NCI-H1930 (cell line): Measurements from ENCODE around the gene HPSE2.

Experiments
- DNase-seq, 2 experiments: peaks; one replicate each; lab custom pipeline; 2025; lab: John Stamatoyannopoulos, UW

HPSE2 gene

DNA sequence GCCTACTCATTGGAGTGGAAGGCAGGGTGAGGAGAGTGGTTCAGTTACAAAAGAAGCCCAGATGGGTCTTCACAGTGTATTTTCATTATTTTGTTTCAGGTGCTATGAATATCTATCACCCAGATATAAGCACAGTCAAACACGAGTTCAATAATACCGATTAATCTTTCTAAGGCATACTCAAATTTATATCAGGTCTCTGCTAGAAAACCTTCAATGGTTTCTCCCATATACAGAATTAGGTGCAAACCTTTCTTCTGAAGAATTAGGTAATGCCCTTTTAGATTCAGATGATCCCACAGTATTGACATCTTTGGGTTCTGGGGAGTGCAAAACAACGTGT, 774.2 kb downstream of the HPSE2 start:
- no peak for DNase-seq

DNA sequence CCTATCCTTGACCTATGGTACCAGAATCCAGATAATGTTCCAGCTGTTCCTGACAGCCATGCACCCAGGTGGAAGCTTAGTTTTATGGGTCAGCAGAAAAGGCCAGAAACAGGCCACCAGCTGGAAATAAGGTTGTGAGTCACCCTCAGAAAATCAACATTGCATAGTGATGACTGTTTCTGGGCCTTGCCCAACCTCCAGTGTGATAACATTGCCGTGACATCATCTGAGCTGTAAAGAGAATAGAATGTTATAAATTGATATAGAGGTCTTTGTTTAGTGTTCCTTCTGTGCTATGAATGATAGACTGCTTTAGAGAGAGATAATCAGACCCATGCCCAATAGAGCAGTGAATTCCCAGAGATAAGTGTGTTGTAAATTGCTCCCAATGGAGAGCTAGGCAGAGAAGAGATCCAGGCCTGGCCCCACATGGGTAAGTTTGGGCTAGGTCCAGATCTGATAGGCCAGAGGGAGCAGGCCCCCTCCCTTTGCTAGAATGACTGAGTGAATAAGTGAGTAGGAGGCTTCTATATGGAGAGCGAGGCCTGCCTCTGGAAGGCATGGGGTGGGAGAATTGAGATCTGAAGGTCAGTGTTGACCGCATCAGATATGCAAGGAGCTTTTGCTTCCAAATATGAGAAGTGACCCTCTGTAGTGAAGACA, 774.7 kb downstream of the HPSE2 start:
- no peak for DNase-seq

DNA sequence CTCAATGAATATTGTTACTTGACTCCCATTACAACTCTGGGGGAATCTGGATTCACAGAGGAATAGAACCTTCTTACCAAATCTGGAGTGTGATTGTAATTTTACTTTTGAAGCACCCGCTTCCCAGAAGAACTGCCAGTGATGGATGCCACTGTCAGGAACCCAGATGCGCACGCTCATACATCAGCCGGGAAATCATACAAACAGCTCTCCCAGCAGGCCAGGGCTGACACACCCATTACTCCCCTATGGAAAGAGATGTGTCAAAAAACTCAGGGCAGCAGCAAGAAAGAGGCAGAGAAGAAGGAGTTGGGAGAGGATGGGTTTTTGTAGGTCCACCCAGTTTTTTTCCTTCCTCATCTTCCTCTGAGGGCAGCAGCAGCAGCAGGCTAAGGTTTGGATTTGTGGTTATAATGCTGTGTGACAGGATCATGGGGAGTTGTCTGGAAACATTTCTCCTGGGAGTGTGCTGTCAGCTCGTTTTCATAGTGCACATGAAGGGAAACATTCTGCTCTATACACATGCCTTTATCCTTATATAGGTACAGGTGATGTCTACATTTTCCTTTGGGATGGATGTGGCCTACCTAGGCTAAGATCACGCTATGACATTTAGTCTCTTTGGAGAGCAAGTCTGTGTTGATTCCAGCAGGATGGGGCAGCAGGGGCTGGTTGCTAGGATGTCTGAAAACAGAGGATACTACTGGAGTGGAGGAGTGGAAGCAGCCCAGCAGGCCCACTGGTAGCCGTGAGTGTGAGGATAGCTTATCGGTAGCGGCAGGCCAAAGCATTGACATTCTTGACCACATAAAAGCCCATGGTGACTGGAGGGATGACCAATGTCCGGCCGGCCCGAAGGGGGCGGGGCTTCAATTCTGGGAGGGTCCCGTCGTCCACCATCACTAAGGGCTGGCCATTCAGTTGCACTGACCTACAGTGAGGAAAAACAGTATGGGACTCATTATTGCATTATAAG, 776.6 kb downstream of the HPSE2 start:
- DNase-seq, result no peak

DNA sequence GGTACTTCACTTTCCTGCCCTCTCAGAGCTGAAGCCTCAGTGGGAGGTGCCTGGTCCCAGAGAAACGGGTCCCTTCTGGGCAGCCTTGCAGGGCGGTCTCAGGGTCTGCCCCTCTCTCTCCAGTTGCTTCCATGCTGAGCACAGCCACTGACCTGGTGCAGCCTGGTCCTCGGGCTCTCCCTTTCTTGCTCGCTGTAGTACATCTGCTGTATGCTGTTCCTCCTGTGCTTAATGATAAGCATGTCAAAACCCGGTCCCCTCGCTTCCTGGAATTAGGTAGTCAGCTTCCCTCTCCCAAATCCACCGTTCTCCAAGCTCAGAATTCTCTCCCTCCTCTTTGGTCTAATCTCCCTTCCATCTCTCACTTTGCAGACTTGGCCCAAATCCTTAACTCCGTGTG, 777.9 kb downstream of the HPSE2 start:
- DNase-seq, result no peak

DNA sequence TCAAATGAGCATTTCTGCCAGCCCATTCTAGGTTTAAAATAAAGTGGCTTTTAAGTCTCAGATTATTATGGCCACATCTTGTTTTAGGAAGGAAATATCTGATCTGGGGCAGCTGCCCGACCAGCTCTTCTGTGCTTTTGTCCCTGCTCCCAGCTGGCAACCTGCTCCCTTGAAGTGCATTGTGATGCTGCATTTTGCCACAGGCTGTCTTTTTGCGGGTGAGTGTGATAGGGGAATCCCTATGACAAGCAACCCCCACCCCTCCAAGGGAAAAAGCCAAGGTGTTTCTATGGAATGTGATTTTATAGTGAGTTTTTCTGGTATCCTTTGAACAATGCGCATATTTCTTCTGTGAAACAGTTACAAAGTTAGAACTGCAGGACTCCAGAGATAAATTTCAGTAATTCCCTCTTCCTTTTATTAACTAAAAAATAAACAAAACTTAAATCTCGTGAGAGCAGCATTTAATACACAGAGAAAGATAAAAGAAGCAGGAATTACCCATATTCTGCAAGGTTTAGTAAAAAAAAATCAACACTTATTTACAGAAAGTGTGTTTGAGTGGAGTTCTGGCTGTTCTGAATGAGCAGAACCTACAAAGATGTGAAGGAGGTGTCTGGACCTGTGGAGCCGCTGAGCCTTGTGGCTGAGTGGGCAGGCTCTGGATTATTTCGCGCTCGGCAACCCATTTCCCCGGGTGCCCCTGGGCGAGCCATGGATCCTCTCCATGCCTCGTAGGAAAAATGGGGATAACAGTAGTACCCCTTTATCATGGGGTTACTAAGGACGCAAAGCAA, 778.8 kb downstream of the HPSE2 start:
- DNase-seq, result no peak

DNA sequence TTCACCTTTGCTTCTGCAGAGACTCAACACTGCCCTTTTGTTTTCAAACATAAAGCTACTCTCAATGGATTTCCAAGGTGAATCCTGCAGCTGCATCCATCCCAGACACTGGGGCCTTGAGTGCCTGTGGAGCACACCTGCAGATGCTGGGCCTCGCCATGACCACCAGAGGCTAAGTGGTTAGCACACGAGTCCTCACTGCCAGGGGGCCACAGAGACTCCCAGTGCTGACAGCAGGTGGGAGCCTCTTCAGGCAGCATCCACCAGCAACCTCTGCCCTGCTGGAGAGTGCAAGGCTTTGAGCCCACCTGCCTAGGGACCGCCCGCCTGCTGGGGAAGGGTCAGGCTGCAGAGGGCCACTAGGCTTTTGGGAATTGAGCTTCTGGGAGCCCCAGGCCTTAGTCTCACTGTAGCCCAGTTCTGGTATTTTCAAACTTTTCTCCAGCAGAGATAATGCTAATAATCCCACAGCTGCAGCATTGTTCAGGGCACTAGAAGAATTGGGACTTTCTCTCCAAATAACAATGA, 779.5 kb downstream of the HPSE2 start:
- no peak for DNase-seq

DNA sequence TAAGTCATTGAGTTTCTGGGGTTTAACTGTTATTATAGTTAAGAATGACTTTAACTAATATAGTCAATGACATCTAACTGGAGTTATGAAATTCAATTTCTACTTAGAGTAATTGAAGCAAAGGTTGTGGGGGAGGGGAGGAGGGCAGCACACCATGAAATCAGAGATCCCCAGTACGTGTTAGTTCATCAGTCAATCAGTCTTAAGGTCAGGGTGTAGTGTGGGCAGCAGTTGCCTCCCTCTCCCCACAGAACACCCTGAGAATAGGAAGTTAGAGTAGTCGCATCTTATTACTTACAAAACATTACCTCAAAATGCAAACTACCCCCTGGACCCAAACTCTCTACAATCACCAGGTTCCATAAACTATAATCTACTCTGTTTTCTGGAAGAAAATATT, 781.9 kb downstream of the HPSE2 start:
- no peak for DNase-seq

DNA sequence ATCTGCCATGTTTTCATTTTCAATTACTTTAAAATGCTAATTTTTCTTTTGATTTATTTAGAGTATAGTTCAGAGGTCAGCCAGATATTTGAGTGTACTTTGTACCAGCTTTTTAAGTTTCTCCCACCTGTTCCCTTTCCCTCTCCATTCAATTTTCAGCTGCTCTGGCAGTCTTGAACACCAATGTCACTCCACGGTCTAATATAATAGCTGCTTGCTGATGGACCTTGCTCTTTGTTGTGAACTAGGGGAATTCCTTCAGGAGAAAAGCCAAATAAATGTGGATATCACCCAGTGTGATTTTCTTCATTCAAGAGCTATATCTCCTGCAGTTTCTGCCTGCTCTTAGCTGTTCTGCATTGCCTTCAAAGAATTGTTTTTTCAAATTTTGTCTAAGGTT, 785.0 kb downstream of the HPSE2 start:
- no peak for DNase-seq

DNA sequence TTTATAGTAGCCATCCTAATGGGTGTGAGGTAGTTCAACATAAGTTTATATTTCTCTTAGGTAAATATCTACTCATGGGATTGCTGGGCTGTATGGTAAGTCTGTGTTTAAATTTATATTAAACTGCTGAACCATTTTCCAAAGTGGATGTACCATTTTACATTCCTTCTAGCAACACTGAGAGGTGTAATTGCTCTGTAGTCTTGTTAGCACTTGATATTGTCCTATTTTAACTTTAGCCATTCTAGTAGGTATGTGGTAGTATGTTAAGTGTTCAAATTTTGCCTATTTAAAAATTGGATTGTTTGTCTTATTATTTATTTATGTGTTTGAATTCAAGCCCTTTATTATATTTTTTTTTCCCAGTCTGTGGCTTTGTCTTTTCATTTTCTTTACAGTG, 786.4 kb downstream of the HPSE2 start:
- DNase-seq, result no peak

DNA sequence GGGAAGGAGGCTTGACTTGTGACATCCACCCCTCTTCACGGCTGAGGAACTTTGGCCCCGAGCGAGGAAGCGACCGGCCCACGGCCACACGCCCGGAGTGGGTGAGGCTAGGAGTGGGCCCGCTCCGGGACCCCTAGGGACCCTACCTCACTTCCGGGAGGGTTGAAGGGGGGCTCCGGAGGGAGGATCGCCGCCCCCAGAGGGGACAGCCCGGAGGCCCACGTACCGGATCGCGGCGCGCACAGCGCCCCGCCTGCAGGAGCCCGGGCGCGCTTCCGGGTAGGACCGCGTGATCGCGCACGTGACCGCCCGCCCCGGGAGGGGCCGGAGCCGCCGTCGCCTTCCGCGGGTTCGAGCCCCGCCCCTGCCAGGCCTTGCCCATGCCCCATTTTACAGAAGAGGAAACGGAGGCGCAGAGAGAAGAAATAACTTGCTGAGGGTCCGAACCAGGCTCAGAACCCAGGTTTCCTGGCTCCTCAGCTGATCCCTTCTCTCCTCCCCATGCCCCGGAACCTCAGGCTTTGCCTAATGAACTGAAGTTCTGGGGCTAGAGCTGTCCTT, 788.9 kb downstream of the HPSE2 start, which contains the start of gene HPS1:
Gene HPS1, minus strand, starts transcription at position 275 of the 561 bp plus-strand sequence. CDS start 3,695 bp downstream, outside the sequence.
- DNase-seq, result peak; percentile 16 to 37

DNA sequence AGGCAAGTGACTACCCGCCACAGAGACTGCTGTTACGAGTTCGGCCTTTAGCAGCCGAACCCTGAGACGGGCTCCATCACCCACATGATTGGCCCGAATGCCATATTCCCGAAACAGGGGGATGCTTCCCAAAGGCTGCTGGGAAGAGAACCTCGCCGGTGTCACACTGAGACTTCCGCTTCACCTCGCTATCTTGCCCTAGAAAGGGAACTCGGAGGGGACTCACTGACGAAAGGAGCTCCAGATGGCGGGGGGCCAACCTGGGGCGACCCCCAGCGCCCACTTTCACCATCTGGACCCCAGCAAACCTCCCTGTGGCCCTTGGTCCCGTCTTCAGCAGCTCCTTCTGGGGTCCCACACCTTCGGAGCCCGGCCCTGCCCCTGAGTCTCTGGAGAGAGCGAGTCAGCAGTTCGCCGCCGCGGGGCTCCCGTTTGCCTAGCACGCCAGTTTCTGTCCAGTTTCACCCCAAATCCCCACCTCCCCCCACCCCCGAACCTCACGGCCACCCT, 789.4 kb downstream of the HPSE2 start:
- DNase-seq, result no peak

DNA sequence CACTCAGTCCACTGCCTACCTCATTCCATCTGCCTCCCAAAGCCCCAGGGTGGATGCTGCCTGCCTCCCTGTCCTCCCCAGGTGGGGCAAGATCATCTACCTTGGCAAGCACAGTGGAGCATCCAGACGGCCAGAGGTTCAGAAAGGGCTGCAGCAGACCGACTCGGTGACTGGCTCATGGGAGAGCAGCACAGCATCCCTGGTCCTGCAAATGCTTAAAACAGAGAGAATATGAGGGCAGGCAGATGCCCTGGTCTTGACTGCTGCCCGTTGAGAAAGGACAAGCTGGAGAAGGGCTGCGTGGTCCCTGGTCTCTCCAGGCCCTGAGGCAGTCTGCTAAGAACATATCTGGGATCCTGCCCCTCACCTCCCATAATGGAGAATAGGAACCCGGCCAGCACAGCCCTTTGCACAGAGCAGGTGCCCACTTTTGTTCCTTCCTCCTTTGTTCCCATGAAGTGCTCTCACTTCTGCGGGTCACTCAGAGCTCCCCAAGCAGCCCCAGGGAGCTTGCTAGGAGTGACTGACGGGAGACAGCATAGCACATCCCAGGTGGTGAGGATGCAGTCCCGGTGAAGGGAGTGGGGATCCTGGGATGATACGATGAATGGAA, 790.3 kb downstream of the HPSE2 start:
- no peak for DNase-seq

DNA sequence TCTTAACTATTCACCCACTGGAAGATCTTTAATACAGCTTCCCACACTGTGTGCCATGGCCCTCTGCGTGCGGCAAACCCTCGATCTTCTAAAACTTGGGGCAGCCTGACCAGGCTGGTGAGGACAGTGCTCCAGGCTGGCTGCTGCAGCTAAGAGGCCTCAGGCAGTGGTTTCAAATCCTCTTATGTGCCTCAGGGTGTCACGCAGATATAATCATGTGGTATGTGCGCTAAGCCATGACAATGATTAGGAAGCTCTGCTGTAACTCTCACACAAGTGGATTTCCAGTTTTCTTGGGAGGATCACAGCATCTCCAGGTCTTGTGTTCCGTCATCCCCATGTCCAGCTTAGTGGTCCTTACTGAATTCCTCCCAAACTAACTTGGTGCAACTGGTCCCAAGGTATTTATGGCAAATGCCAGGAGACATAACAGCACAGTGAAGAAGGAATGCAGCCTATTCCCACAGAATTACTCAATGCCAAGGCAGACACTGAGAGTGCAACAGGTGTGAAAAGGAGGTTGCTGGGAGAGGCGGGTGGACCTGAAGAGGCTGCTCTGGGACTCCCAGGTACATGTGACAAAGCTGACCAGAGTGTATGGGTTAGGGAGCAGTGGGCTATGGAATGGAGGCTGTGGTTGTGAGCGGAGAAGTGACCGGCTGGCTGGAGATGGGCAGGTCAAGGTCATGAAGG, 791.2 kb downstream of the HPSE2 start:
- no peak for DNase-seq

DNA sequence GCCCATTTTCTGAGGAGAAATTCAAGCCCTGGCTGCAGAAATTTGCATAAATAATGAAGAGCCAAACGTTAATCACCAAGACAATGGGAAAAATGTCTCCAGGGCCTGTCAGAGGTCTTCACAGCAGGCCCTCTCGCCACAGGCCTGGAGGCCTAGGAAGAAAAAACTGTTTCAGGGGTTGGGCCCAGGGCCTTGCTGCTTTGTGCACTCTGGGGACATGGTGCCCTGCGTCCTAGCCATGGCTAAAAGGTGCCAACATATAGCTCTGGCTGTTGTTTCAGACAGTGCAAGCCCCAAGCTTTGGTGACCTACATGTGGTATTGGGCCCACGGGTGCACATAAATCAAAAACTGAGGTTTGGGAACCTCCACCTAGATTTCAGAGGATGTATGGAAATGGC, 796.9 kb downstream of the HPSE2 start:
- DNase-seq, result no peak

DNA sequence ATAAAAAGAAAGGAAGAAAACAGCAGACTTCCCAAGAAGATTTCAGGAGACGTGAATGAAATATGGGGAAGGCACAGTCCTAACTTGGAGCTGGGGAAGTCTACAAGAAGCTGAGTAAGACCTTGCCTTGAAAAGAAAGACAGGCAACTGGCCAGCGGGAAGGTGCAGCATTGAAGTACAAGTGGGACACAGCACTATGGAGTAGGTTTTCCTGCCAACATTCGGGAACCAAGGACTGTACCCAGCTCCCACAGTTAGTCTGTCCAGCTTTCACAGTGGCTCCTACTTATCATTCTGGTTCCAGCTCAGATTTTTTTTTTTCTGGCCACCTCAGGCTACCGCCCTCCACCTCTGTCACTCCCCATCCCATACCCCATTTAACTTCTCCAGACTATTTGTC, 798.9 kb downstream of the HPSE2 start:
- DNase-seq, result no peak

DNA sequence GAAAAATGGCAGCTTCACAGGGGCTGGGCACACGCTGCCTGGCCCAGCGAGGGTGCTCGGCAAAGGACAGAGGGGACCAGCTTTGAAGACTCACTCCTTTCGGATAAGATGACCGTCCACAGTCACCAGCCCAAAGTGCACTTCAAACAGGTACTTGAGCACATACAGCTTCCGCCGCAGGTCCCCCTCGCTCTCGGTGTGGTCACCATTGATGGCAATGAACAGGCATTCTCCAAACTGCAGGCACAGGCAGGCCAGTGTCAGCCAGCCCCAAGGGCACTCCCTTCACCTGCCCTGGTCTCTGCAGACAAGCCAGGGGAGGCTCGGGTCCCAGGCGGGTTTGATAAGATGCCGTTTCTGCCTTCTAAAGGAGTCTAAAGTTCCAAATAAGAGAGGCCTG, 800.5 kb downstream of the HPSE2 start:
- DNase-seq, result no peak

DNA sequence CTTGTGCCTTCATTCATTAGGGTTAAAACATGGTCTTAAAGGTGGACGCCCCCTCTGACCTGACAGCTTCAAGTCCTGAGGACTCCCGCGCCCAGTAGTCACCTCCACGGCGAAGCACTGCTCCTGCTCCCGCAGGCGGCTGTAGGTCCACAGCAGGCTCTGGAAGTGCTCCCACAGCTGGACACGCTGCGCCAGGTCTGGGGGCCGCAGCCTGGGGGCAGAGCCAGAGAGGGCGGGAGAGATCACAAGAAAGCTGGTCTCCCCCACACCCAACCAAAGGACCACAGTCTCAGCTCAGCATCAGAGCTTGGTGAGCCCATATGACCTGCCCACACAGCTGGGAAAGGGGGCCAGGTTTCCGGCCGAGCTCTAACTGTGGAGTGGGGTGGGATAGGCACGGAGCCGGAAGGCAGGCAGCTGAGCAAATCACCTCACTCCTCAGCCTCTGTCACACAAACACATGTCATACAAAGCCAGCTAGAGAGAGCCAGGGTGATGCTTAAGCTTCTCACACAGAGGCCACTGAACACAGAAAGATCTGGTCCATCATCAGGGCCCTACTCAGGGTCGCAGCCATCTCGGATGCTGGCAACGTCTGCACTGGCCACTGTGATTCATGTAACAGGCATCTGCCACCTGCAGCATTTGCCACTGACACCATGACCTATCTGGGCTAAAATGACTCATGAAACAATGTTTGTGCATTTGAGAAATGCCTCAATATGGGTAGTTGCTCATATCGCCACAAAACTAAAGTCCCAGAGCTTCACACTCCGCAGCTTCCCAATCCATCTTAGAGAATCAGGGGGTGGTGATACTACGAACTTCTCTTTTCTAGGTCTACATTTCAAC, 801.5 kb downstream of the HPSE2 start:
- DNase-seq, result no peak

DNA sequence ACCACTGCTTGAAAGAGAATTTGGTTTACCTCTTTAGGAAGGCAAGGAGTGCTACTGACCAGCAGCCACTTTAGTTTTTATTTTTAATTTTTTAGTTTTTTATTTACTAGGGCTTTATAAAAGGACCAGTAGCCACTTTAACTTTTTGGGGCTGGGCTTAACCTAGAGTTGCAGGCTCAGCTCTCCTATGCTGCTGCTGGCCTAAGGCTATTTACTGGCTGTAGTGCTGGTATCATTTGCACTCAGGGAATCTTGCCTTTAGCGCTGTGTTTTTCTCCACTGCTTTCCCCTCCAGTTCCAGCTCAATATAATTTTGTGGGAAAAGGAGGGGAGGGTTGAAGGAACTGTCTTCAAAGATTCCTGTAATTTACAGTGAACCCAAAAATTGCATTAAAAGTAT, 802.3 kb downstream of the HPSE2 start:
- no peak for DNase-seq

DNA sequence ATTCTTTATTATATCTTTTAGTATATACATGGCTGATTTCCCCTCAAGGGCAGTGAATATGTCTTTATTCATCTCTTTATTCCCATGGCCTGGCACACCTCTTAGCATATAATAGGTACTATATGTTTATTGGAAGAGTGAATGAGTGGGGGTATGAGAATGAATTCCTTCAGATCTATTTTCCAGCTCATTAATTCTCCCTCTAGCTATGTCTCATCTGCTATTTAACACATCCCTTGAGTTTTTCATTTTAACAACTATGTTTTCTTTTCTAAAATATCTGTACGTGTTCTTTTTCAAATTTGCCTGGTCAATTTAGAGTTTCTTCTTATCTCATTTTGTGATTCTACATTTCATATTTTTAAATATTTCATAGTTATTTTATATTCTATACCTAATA, 803.3 kb downstream of the HPSE2 start:
- DNase-seq, result no peak

DNA sequence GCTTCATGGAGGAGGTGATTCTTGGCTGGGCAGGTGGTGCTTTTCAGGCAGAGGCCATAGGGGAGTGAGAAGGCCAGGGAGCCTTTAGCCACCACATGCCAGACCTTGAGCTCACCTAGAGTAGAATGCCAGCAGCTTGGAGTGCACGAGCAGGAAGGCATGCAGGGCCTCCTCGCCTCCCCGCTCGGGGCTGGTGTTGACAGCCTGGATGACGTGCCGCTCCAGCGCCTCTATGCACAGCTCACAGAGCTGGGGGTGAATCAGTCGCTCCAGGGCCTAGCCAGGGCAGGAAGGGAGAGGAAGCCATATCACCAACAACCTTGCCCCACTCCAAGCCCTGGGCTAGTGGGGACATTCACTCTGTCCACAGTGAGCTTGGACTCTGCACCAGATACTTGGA, 804.6 kb downstream of the HPSE2 start:
- DNase-seq, result no peak
